Endothelial cell of umbilical vein (primary cell): ENCODE data around the gene SFXN2. TPM values are rescaled to one million over a fixed set of nuclear protein-coding genes. Genes with fewer than 3 reads are reported as not detected.

Experiments
- BruUV-seq: library from RNA; stranded (reverse); fragments of 400-500 nt; replicated peaks from 2 replicates; lab custom pipeline; 2021; lab: Mats Ljungman, UMichigan
- CTCF ChIA-PET: fragments of 300-600, 350-600 bp; sonication (Branson Sonifier 250); formaldehyde crosslinking; loops from one replicate; lab custom pipeline; 2021; ENCODE audit warnings: antibody characterized with exemption, inconsistent platforms; lab: Charles Lee
- POLR2A ChIA-PET: fragments of 300-600, 350-600 bp; sonication (Branson Sonifier 250); formaldehyde crosslinking; loops from one replicate; lab custom pipeline; 2021; ENCODE audit warnings: antibody characterized with exemption, inconsistent platforms; lab: Charles Lee
- DNase-seq: peaks from one replicate; pipeline ENCODE4 v3.0.0-alpha.2; 2011; ENCODE audit warnings: low read depth, low spot score
- FAIRE-seq: peaks from 2 replicates; lab custom pipeline; 2011; peaks lifted over from hg19 to GRCh38; lab: Jason Lieb, UNC
- H2AFZ ChIP-seq: 2 replicates; pipeline ENCODE4 v1.6.0; 2012; ENCODE audit warnings: low read depth, low read length, control low read depth, inconsistent platforms
- H3K27ac ChIP-seq: 2 replicates; pipeline ENCODE4 v1.5.1; 2011; ENCODE audit warnings: low read depth, mild to moderate bottlenecking, control low read depth, low read length, moderate library complexity; ENCODE audit not compliant: insufficient read depth
- H3K27me3 ChIP-seq, 2 experiments: 2 replicates each; pipeline versions ENCODE4 v1.6.0 to v1.6.1; 2011; ENCODE audit warnings: low read length in 2 of 2, mixed read lengths in 1 of 2; ENCODE audit not compliant: control insufficient read depth in 2 of 2, insufficient read depth in 2 of 2
- H3K36me3 ChIP-seq, 2 experiments: 2 replicates in 1 of 2; 3 replicates in 1 of 2; pipeline ENCODE4 v1.5.1; 2011; ENCODE audit warnings: low read length in 2 of 2, mild to moderate bottlenecking in 1 of 2, moderate library complexity in 1 of 2; ENCODE audit not compliant: control insufficient read depth in 2 of 2, insufficient read depth in 2 of 2; ENCODE audit errors: extremely low read depth in 1 of 2
- H3K4me1 ChIP-seq: 3 replicates; pipeline ENCODE4 v1.5.1; 2011; ENCODE audit warnings: mild to moderate bottlenecking, low read length; ENCODE audit not compliant: control insufficient read depth, insufficient read depth; ENCODE audit errors: extremely low read depth
- H3K4me2 ChIP-seq: 2 replicates; pipeline ENCODE4 v1.6.1; 2011; ENCODE audit warnings: low read length, control low read depth, mixed read lengths; ENCODE audit not compliant: insufficient read depth
- H3K4me3 ChIP-seq, 3 experiments: fragments of 200-600 bp in 1 of 3; sonication (generic), shearing (Covaris generic) in 1 of 3; replicated peaks in 1 of 3; 2 replicates each; pipeline ENCODE4 v1.5.1; 2011 to 2016; ENCODE audit warnings: control low read depth in 3 of 3, low read length in 3 of 3, mild to moderate bottlenecking in 2 of 3, inconsistent platforms in 1 of 3, low read depth in 1 of 3, moderate library complexity in 1 of 3; ENCODE audit not compliant: insufficient read depth in 1 of 3
- H3K79me2 ChIP-seq: 2 replicates; pipeline ENCODE4 v1.6.0; 2012; ENCODE audit warnings: low read length, inconsistent platforms; ENCODE audit not compliant: control insufficient read depth, insufficient read depth
- H3K9ac ChIP-seq: replicated peaks from 2 replicates; pipeline ENCODE3; 2011; ENCODE audit warnings: low read length, control low read depth; ENCODE audit not compliant: insufficient read depth; ENCODE audit errors: extremely low read depth
- H3K9me1 ChIP-seq: replicated peaks from 3 replicates; pipeline ENCODE4 v1.6.0; 2011; ENCODE audit warnings: mild to moderate bottlenecking, low read length; ENCODE audit not compliant: control insufficient read depth, insufficient read depth; ENCODE audit errors: extremely low read depth
- H3K9me3 ChIP-seq: replicated peaks from 2 replicates; pipeline ENCODE4 v1.5.1; 2012; ENCODE audit warnings: low read length, inconsistent platforms; ENCODE audit not compliant: control insufficient read depth, insufficient read depth
- H4K20me1 ChIP-seq: replicated peaks from 2 replicates; pipeline ENCODE3; 2011; ENCODE audit warnings: mild to moderate bottlenecking, low read length; ENCODE audit not compliant: control insufficient read depth, insufficient read depth; ENCODE audit errors: extremely low read depth
- JUN ChIP-seq: IDR thresholded peaks from 2 replicates; pipeline ENCODE4 v1.6.1; 2011; ENCODE audit warnings: borderline replicate concordance, low read depth; ENCODE audit not compliant: insufficient read length, insufficient read depth
- MAX ChIP-seq: IDR thresholded peaks from 2 replicates; pipeline ENCODE4 v1.6.1; 2011; ENCODE audit not compliant: insufficient read depth, insufficient read length
- MYC ChIP-seq: IDR thresholded peaks from one replicate; pipeline ENCODE4 v1.6.1; 2011; ENCODE audit warnings: mild to moderate bottlenecking, low read depth, low read length
- POLR2A ChIP-seq: IDR thresholded peaks from 2 replicates; pipeline ENCODE4 v1.6.1; 2012; ENCODE audit warnings: low read depth, mild to moderate bottlenecking, control low read depth, low read length
- dilution Hi-C: fragments of 300-500 bp; cut with MboI; formaldehyde crosslinking; loops from one replicate; pipeline ENCODE4 v1.15.0; 2019; ENCODE audit warnings: low sequenced_read_pairs; ENCODE audit not compliant: extremely low pct_ligation_motif_present
- intact Hi-C: fragments of 100-400 bp; cut with micrococcal nuclease; formaldehyde crosslinking; loops from one replicate; pipeline ENCODE4 v1.10.0; 2022
- polyA plus RNA-seq, 4 experiments: library from polyadenylated mRNA; depleted of rRNA in 3 of 4; stranded (reverse) in 3 of 4; unstranded in 1 of 4; fragments of >200 nt; gene quantifications; 2 replicates each; pipeline versions ENCODE4 v1.2.1 to v1.2.3, GENCODE V29; 2011 to 2012; ENCODE audit warnings: missing spikeins in 1 of 4
- total RNA-seq: library from RNA; stranded (reverse); gene quantifications from 2 replicates; pipeline ENCODE4 v1.2.3, GENCODE V29; 2021

The SFXN2 gene
- total and polyA plus RNA-seq, 2 donors (not counting 3 experiments of a cell fraction or from before 2014, with no cell fraction given) = 9.8 to 17.0 TPM

- CTCF ChIA-PET = interaction anchor here (0.6 to 3.9 kb wide), 33 partner anchors 10 to 477 kb away, joined by 3 to 51 read pairs (median 4); partner anchors contain the start of genes CNNM2 and WBP1L
- H3K9ac ChIP-seq = no peak overlapping the region
Measured at GRCh38 chr10:102753718-102754117, 39.3 kb downstream of the SFXN2 start.

DNA sequence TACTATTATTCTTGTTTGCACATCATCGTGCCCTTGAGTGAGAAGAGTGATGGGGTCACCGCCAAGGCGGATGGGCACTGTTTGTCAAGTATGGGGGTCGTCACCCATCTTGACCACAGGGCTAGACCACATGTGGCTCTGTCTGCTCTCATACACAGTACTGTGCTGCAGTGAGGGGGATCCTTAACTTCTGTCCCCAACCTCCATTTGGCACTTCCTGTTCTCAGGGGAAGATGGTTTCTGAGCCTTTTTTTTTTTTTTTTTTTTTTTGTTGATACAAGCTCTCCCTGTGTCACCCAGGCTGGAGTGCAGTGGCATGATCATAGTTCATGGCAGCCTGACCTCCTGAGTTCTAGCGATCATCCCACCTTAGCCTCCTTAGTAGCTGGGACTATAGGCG lies 42.9 kb downstream of the SFXN2 start:
- FAIRE-seq (no peak), DNase-seq (no peak)
- H3K9me1 ChIP-seq = no peaks in the 10 kb centered on the region
- peaks cover 14% of the 10 kb centered on the region for H3K79me2 ChIP-seq
- TF ChIP-seq POLR2A (no peak), JUN (no peak), MYC (no peak)
- H3K36me3 ChIP-seq = no peaks in the 10 kb centered on the region
- CTCF ChIA-PET = interaction anchor here (0.8 kb wide), 1 partner anchor 12 kb away, joined by 3 read pairs; no protein-coding TSS in a partner anchor
- dilution Hi-C loops (no loop called here), intact Hi-C loops (no loop called here)
- no TSS peak for BruUV-seq
- peaks cover 11% of the 10 kb centered on the region for H3K4me1 ChIP-seq
- no peak overlapping the region for H3K27ac ChIP-seq
- H3K4me3 ChIP-seq = no peak overlapping the region
- H3K9me3 ChIP-seq = no peaks in the 10 kb centered on the region
- POLR2A ChIA-PET = interaction anchor here (0.7 kb wide), 1 partner anchor 36 kb away, joined by 7 read pairs; no protein-coding TSS in a partner anchor
- H3K4me2 ChIP-seq = no peak overlapping the region
- H4K20me1 ChIP-seq = no peaks in the 10 kb centered on the region
- H3K9ac ChIP-seq = no peak overlapping the region
- no peaks in the 10 kb centered on the region for H3K27me3 ChIP-seq
- H2AFZ ChIP-seq = no peak overlapping the region

More at GRCh38 chr10:102753718-102754117, 39.3 kb downstream of the SFXN2 start:
- H3K36me3 ChIP-seq = no peaks in the 10 kb centered on the region
- peaks cover 11% of the 10 kb centered on the region for H3K79me2 ChIP-seq
- peak overlapping the region; percentile 24 for H3K27ac ChIP-seq
- intact Hi-C loops = loop anchor here (1.0 kb wide), 6 partner anchors 23 to 82 kb away; no protein-coding TSS in a partner anchor
- FAIRE-seq = peak; percentile 58
- DNase-seq = no peak
- no peaks in the 10 kb centered on the region for H3K9me3 ChIP-seq
- POLR2A ChIA-PET = no interaction called here
- peak overlapping the region; percentile 21 for H3K4me2 ChIP-seq
- dilution Hi-C loops = no loop called here
- H3K4me3 ChIP-seq = no peak overlapping the region
- no peaks in the 10 kb centered on the region for H4K20me1 ChIP-seq
- no peaks in the 10 kb centered on the region for H3K9me1 ChIP-seq
- H3K27me3 ChIP-seq = no peaks in the 10 kb centered on the region
- TF ChIP-seq POLR2A = no peak
- no peak for TF ChIP-seq MAX
- no peak overlapping the region for H2AFZ ChIP-seq
- peaks cover 11% of the 10 kb centered on the region for H3K4me1 ChIP-seq
- no TSS peak for BruUV-seq
